ENCODE results near the gene DTNBP1.

DTNBP1 gene

DNA sequence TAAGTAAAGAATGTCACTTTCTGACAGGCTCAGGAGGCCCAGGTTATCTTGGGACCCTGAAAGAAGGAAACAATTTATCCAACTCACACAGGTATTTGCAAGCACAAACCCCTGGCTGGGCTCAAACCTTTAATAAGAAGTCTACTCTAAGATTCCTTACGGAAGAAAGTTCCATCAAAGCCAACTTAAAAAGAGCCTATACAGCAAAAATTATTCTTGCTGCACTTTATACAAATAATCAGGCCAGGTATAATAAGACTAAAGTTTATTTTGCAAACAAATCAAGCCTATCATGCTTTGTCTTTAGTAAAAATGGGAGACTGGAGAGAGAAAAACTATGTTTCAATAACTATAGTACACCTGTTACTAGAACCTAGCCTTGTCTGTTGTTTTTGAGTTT, 102.1 kb downstream of the DTNBP1 start:
- in situ Hi-C loops (cut with MboI; ENCODE audit: low sequenced_read_pairs, unreplicated experiment) = no loop called here

DNA sequence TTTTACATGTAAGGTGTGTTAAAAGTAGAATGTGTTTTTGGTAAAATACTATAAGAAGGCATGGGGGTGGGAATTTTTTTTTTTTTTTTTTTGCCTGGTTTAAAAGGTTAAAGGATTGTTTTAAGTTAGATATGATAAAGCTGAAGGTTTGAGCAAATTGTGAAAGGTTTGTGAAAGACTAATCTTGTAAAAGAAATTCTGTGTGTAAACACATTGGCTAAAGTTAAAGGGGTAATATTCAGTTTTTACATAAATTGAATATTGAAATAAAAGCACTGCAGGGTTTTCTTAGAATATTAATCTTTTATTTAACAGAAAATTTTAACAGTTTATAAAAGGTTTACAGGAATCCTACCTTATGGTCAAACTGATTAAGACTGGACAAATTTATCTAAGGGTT, 105.7 kb downstream of the DTNBP1 start:
- in situ Hi-C loops (cut with MboI; ENCODE audit: low sequenced_read_pairs, unreplicated experiment) = no loop called here
- no peak for DNase-seq (ENCODE audit: low spot score)
- TF ChIP-seq, protein P1, sequence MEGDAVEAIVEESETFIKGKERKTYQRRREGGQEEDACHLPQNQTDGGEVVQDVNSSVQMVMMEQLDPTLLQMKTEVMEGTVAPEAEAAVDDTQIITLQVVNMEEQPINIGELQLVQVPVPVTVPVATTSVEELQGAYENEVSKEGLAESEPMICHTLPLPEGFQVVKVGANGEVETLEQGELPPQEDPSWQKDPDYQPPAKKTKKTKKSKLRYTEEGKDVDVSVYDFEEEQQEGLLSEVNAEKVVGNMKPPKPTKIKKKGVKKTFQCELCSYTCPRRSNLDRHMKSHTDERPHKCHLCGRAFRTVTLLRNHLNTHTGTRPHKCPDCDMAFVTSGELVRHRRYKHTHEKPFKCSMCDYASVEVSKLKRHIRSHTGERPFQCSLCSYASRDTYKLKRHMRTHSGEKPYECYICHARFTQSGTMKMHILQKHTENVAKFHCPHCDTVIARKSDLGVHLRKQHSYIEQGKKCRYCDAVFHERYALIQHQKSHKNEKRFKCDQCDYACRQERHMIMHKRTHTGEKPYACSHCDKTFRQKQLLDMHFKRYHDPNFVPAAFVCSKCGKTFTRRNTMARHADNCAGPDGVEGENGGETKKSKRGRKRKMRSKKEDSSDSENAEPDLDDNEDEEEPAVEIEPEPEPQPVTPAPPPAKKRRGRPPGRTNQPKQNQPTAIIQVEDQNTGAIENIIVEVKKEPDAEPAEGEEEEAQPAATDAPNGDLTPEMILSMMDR (IDR thresholded peaks at IDR 0.05; ENCODE audit: borderline replicate concordance, control extremely low read depth, extremely low read depth, insufficient read depth, missing control alignments) = no peak

More for the DNA sequence above, 102.1 kb downstream of the DTNBP1 start:
- TF ChIP-seq, protein P1 (IDR thresholded peaks at IDR 0.05; ENCODE audit: borderline replicate concordance, control extremely low read depth, extremely low read depth, insufficient read depth, missing control alignments) = no peak
- no peak for DNase-seq (ENCODE audit: low spot score)

GRCh38 chr6:15556711-15557110, 106.1 kb downstream of the DTNBP1 start:
- DNase-seq (ENCODE audit: low spot score) = no peak
- in situ Hi-C loops (cut with MboI; ENCODE audit: low sequenced_read_pairs, unreplicated experiment) = no loop called here
- TF ChIP-seq, protein P1 (IDR thresholded peaks at IDR 0.05; ENCODE audit: borderline replicate concordance, control extremely low read depth, extremely low read depth, insufficient read depth, missing control alignments) = no peak

DNA sequence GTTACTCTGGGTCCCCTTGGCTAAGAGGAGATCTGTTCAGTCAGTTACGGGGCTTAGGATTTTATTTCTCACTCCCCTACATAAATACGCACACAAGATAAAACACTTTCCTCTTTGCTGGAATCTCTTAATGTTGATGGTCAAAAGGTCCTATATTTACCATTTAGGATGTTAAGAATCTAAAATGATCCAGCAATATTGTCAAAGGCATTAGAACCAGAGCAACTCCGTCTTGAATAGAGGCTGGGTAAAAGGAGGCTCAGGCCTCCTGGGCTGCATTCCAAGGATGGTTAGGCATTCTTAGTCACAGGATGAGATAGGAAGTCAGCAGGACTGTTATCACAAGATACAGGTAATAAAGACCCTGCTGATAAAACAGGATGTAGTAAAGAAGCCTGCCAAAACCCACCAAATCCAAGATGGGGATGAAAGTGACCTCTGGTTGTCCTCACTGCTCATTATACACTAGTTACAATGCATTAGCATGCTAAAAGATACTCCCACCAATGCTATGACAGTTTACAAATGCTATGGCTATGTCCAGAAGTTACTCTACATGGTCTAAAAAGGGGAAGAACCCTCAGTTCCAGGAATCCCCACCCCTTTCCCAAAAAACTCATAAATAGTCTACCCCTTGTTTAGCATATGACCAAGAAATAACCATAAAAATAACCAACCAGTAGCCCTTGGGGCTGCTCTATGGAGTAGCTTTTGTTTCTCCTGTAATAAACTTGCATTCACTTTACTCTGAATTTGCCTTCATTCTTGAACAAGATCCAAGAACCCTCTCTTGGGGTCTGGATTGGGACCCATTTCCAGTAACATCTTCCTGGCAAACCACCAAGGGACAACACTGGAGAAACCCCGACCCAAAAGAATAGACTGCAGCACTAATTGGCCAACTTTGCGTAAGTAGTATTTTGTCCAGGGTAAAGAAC, 107.5 kb downstream of the DTNBP1 start:
- in situ Hi-C loops (cut with MboI; ENCODE audit: low sequenced_read_pairs, unreplicated experiment) = no loop called here
- TF ChIP-seq, protein P1 (IDR thresholded peaks at IDR 0.05; ENCODE audit: borderline replicate concordance, control extremely low read depth, extremely low read depth, insufficient read depth, missing control alignments) = no peak
- DNase-seq (ENCODE audit: low spot score) = no peak

GRCh38 chr6:15554728-15555100, 108.1 kb downstream of the DTNBP1 start:
- in situ Hi-C loops (cut with MboI; ENCODE audit: low sequenced_read_pairs, unreplicated experiment) = no loop called here
- no peak for DNase-seq (ENCODE audit: low spot score)
- TF ChIP-seq, protein P1 (IDR thresholded peaks at IDR 0.05; ENCODE audit: borderline replicate concordance, control extremely low read depth, extremely low read depth, insufficient read depth, missing control alignments) = no peak

GRCh38 chr6:15553736-15554294, 109.0 kb downstream of the DTNBP1 start:
- TF ChIP-seq, protein P1 (IDR thresholded peaks at IDR 0.05; ENCODE audit: borderline replicate concordance, control extremely low read depth, extremely low read depth, insufficient read depth, missing control alignments) = no peak
- in situ Hi-C loops (cut with MboI; ENCODE audit: low sequenced_read_pairs, unreplicated experiment) = no loop called here
- no peak for DNase-seq (ENCODE audit: low spot score)

Data from GM13976 (cell line).